MM.1S (cell line): ENCODE data around the gene DNAL1.
"Not testable (repeated sequence)": the region's sequence is repeated elsewhere in the genome, so short reads cannot be mapped to it uniquely, and the experiment has no call there.

Experiments
- EZH2 ChIP-seq: fragments of 300-600 bp; sonication (generic); optimal IDR thresholded peaks from 2 replicates; pipeline ENCODE3; 2017; ENCODE audit warnings: low read depth, mild to moderate bottlenecking, antibody characterized with exemption, low read length, mixed read lengths
- TF ChIP-seq, protein P1 (sequence below): fragments of 300-600 bp; sonication (generic); IDR thresholded peaks from 2 replicates; pipeline ENCODE4 v1.5.1; 2016; ENCODE audit warnings: antibody characterized with exemption, low read length, mixed read lengths

DNA sequence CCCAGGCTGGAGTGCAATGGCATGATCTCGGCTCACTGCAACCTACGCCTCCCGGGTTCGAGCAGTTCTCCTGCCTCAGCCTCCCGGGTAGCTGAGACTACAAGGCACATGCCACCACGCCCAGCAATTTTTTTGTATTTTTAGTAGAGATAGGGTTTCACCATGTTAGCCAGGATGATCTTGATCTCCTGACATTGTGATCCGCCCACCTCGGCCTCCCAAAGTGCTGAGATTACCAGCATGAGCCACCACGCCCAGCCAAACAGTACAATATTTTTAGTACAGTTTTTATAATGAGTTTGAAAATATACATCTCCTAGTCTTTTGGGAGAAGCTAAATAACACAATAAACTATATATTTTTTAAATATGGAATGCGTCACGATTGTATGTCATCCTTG is 14.4 kb downstream of the DNAL1 start:
- TF ChIP-seq EZH2, result not testable (repeated sequence)
- TF ChIP-seq, protein P1, sequence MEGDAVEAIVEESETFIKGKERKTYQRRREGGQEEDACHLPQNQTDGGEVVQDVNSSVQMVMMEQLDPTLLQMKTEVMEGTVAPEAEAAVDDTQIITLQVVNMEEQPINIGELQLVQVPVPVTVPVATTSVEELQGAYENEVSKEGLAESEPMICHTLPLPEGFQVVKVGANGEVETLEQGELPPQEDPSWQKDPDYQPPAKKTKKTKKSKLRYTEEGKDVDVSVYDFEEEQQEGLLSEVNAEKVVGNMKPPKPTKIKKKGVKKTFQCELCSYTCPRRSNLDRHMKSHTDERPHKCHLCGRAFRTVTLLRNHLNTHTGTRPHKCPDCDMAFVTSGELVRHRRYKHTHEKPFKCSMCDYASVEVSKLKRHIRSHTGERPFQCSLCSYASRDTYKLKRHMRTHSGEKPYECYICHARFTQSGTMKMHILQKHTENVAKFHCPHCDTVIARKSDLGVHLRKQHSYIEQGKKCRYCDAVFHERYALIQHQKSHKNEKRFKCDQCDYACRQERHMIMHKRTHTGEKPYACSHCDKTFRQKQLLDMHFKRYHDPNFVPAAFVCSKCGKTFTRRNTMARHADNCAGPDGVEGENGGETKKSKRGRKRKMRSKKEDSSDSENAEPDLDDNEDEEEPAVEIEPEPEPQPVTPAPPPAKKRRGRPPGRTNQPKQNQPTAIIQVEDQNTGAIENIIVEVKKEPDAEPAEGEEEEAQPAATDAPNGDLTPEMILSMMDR, result not testable (repeated sequence)
